SK-N-SH treated with all-trans-retinoic acid at 6 μM for 48 hours (cell line): ENCODE data around the gene VPS13D.

ENCODE experiments used
- ATAC-seq: fragments of 200-7000 bp; cut with Tn5 transposase; 3 replicates; pipeline ENCODE4 v1.9.1; 2020; ENCODE audit warnings: mild to moderate bottlenecking, moderate library complexity
- ARNTL ChIP-seq: fragments of 450-650 bp; formaldehyde crosslinking; IDR thresholded peaks from 2 replicates; pipeline ENCODE4 v1.5.0; 2020; ENCODE audit warnings: low read depth, mild to moderate bottlenecking, moderate library complexity, borderline replicate concordance
- BACH2 ChIP-seq: fragments of 250-450 bp; sonication (Bioruptor Pico); IDR thresholded peaks from 2 replicates; pipeline ENCODE4 v1.9.0; 2021; ENCODE audit warnings: mild to moderate bottlenecking, borderline replicate concordance
- CSDC2 ChIP-seq: fragments of 250-450 bp; sonication (Bioruptor Pico); IDR thresholded peaks from 2 replicates; pipeline ENCODE4 v1.5.0; 2020; ENCODE audit warnings: mild to moderate bottlenecking, moderate library complexity
- ESRRG ChIP-seq: fragments of 250-450 bp; sonication (Bioruptor Pico); IDR thresholded peaks from 2 replicates; pipeline ENCODE4 v1.6.1; 2021; ENCODE audit warnings: mild to moderate bottlenecking
- ISL1 ChIP-seq: fragments of 250-450 bp; sonication (Bioruptor Pico); IDR thresholded peaks from 2 replicates; pipeline ENCODE4 v2.1.2; 2022; ENCODE audit warnings: mild to moderate bottlenecking, moderate library complexity
- PPARA ChIP-seq: fragments of 250-450 bp; sonication (Bioruptor Pico); IDR thresholded peaks from 2 replicates; pipeline ENCODE4 v1.5.0; 2020; ENCODE audit warnings: mild to moderate bottlenecking, borderline replicate concordance
- RARB ChIP-seq: fragments of 250-450 bp; sonication (Bioruptor Pico); IDR thresholded peaks from 2 replicates; pipeline ENCODE4 v1.8.0; 2021; ENCODE audit warnings: mild to moderate bottlenecking, moderate library complexity
- SNAI2 ChIP-seq: fragments of 250-450 bp; sonication (Bioruptor Pico); IDR thresholded peaks from 2 replicates; pipeline ENCODE4 v1.5.0; 2020; ENCODE audit warnings: mild to moderate bottlenecking, moderate library complexity
- TCF4 ChIP-seq: fragments of 250-450 bp; sonication (Bioruptor Pico); IDR thresholded peaks from 2 replicates; pipeline ENCODE4 v1.8.0; 2021; ENCODE audit warnings: mild to moderate bottlenecking, moderate library complexity, borderline replicate concordance
- TOX ChIP-seq: fragments of 250-450 bp; sonication (Bioruptor Pico); IDR thresholded peaks from 2 replicates; pipeline ENCODE4 v1.8.0; 2021; ENCODE audit warnings: mild to moderate bottlenecking, moderate library complexity, borderline replicate concordance
- ZC3H10 ChIP-seq: fragments of 250-450 bp; sonication (Bioruptor Pico); IDR thresholded peaks from 2 replicates; pipeline ENCODE4 v1.5.1; 2021; ENCODE audit warnings: mild to moderate bottlenecking, moderate library complexity
- ZFP3 ChIP-seq: fragments of 250-450 bp; sonication (Bioruptor Pico); IDR thresholded peaks from 2 replicates; pipeline ENCODE4 v1.5.0; 2020; ENCODE audit warnings: mild to moderate bottlenecking, moderate library complexity
- ZFP30 ChIP-seq: fragments of 450-650 bp; formaldehyde crosslinking; IDR thresholded peaks from 2 replicates; pipeline ENCODE4 v1.5.0; 2022; ENCODE audit warnings: mild to moderate bottlenecking, moderate library complexity
- ZNF565 ChIP-seq: fragments of 450-650 bp; formaldehyde crosslinking; conservative IDR thresholded peaks from 2 replicates; pipeline ENCODE4 v1.5.0; 2020; ENCODE audit warnings: low read depth, mild to moderate bottlenecking, moderate library complexity
- ZNF70 ChIP-seq: fragments of 450-650 bp; formaldehyde crosslinking; IDR thresholded peaks from 2 replicates; pipeline ENCODE4 v1.5.0; 2020; ENCODE audit warnings: mild to moderate bottlenecking, moderate library complexity
- ZNF8 ChIP-seq: fragments of 450-650 bp; formaldehyde crosslinking; IDR thresholded peaks from 2 replicates; pipeline ENCODE4 v1.5.0; 2020; ENCODE audit warnings: mild to moderate bottlenecking, moderate library complexity
- TF ChIP-seq, protein P1 (sequence below): fragments of 250-450 bp; sonication (Bioruptor Pico); IDR thresholded peaks from 2 replicates; pipeline ENCODE4 v1.5.0; 2020; ENCODE audit warnings: mild to moderate bottlenecking, moderate library complexity
- TF ChIP-seq, protein P2 (sequence below): fragments of 250-450 bp; sonication (Bioruptor Pico); IDR thresholded peaks from 2 replicates; pipeline ENCODE4 v1.5.1; 2020; ENCODE audit warnings: low read depth, mild to moderate bottlenecking, moderate library complexity
- TF ChIP-seq, protein P3 (sequence below): fragments of 250-450 bp; sonication (Bioruptor Pico); IDR thresholded peaks from 2 replicates; pipeline ENCODE4 v1.8.0; 2021; ENCODE audit warnings: low read depth, mild to moderate bottlenecking, moderate library complexity, borderline replicate concordance

Gene VPS13D

DNA sequence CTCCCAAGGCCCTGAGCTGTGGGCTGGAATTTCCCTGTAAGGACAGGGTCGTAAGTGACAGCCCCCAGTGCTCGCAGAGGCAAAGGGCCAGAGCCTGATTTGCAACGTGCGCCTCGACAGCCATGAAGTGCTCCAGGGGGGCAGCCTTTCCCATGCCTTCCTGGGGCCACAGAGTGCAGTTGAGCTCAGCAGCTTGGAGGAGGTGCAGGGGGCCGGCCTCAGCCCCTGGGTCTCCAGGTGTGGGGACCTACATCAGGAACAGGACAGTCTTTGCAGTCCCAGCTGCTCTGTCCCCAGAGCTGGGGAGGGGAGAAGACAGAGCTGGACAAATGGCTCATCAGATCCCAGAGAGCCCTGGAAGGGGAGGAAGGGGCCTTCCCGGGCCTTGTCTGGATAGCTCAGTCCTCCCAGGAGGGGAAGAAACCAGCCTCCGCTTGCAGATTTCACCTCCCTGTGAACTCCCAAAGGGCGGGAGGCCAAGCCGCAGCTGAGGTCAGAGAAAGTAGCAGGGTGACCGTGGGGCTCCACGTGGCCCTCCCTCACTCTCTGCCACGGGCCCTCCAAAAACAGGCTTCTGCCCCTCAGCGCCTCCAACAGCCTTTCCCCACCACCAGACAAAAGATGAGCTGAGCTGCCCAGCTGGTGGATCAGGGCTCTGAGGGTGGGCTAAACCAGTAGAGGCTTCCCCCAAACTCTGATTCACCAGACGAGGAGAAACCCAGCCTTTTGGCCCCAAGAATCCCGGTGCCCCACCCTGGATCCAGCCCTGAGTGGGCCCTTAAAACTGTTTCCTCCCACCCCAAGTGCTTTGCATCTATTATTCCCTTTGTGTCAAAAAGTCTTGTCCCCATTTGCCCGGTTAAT, 311.7 kb downstream of the VPS13D start:
- 0 out of 2 replicates have a peak, but pooled peaks have one; percentile 33 for TF ChIP-seq CSDC2 (CRISPR knock-in tag)
- 0 out of 2 replicates have a peak, but pooled peaks have one; percentile 39 for TF ChIP-seq ZFP30 (CRISPR knock-in tag)
- no peak for TF ChIP-seq ARNTL (CRISPR knock-in tag)
- TF ChIP-seq RARB (CRISPR knock-in tag): no peak
- peak; percentile 46 for ATAC-seq

DNA sequence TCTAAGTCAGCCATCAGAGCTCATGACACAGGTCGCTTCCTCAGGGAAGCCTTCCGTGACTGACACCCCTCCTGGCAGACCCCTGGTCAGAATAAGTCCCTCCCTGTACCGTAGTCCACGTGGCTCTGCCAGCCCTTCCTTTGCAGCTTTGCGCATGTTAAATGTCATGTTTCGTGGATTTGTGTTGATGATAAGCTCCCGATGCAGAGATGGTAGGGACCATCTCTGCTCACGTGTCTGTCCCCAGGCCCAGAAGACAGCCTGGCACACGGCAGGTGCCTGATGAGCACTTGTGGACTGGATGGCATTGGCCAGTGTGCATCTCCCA, 312.3 kb downstream of the VPS13D start:
- no peak for TF ChIP-seq ISL1 (CRISPR knock-in tag)
- TF ChIP-seq, protein P1, sequence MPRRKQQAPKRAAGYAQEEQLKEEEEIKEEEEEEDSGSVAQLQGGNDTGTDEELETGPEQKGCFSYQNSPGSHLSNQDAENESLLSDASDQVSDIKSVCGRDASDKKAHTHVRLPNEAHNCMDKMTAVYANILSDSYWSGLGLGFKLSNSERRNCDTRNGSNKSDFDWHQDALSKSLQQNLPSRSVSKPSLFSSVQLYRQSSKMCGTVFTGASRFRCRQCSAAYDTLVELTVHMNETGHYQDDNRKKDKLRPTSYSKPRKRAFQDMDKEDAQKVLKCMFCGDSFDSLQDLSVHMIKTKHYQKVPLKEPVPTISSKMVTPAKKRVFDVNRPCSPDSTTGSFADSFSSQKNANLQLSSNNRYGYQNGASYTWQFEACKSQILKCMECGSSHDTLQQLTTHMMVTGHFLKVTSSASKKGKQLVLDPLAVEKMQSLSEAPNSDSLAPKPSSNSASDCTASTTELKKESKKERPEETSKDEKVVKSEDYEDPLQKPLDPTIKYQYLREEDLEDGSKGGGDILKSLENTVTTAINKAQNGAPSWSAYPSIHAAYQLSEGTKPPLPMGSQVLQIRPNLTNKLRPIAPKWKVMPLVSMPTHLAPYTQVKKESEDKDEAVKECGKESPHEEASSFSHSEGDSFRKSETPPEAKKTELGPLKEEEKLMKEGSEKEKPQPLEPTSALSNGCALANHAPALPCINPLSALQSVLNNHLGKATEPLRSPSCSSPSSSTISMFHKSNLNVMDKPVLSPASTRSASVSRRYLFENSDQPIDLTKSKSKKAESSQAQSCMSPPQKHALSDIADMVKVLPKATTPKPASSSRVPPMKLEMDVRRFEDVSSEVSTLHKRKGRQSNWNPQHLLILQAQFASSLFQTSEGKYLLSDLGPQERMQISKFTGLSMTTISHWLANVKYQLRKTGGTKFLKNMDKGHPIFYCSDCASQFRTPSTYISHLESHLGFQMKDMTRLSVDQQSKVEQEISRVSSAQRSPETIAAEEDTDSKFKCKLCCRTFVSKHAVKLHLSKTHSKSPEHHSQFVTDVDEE (CRISPR knock-in tag): no peak
- TF ChIP-seq RARB (CRISPR knock-in tag): no peak
- TF ChIP-seq ZC3H10 (CRISPR knock-in tag): no peak
- TF ChIP-seq TCF4 (CRISPR knock-in tag): no peak
- no peak for TF ChIP-seq ZNF565 (CRISPR knock-in tag)
- TF ChIP-seq BACH2 (CRISPR knock-in tag): no peak
- TF ChIP-seq, protein P2, sequence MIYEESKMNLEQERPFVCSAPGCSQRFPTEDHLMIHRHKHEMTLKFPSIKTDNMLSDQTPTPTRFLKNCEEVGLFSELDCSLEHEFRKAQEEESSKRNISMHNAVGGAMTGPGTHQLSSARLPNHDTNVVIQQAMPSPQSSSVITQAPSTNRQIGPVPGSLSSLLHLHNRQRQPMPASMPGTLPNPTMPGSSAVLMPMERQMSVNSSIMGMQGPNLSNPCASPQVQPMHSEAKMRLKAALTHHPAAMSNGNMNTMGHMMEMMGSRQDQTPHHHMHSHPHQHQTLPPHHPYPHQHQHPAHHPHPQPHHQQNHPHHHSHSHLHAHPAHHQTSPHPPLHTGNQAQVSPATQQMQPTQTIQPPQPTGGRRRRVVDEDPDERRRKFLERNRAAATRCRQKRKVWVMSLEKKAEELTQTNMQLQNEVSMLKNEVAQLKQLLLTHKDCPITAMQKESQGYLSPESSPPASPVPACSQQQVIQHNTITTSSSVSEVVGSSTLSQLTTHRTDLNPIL (CRISPR knock-in tag): no peak
- no peak for TF ChIP-seq ZFP3
- TF ChIP-seq, protein P3, sequence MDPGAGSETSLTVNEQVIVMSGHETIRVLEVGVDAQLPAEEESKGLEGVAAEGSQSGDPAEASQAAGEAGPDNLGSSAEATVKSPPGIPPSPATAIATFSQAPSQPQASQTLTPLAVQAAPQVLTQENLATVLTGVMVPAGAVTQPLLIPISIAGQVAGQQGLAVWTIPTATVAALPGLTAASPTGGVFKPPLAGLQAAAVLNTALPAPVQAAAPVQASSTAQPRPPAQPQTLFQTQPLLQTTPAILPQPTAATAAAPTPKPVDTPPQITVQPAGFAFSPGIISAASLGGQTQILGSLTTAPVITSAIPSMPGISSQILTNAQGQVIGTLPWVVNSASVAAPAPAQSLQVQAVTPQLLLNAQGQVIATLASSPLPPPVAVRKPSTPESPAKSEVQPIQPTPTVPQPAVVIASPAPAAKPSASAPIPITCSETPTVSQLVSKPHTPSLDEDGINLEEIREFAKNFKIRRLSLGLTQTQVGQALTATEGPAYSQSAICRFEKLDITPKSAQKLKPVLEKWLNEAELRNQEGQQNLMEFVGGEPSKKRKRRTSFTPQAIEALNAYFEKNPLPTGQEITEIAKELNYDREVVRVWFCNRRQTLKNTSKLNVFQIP (CRISPR knock-in tag): no peak
- TF ChIP-seq ESRRG: no peak
- TF ChIP-seq TOX (CRISPR knock-in tag): no peak
- TF ChIP-seq ARNTL (CRISPR knock-in tag): no peak
- no peak for TF ChIP-seq ZFP30 (CRISPR knock-in tag)
- no peak for TF ChIP-seq ZNF70
- TF ChIP-seq PPARA (CRISPR knock-in tag): no peak
- TF ChIP-seq SNAI2 (CRISPR knock-in tag): no peak
- TF ChIP-seq, all 23 proteins: peak for 0
- ATAC-seq: no peak

DNA sequence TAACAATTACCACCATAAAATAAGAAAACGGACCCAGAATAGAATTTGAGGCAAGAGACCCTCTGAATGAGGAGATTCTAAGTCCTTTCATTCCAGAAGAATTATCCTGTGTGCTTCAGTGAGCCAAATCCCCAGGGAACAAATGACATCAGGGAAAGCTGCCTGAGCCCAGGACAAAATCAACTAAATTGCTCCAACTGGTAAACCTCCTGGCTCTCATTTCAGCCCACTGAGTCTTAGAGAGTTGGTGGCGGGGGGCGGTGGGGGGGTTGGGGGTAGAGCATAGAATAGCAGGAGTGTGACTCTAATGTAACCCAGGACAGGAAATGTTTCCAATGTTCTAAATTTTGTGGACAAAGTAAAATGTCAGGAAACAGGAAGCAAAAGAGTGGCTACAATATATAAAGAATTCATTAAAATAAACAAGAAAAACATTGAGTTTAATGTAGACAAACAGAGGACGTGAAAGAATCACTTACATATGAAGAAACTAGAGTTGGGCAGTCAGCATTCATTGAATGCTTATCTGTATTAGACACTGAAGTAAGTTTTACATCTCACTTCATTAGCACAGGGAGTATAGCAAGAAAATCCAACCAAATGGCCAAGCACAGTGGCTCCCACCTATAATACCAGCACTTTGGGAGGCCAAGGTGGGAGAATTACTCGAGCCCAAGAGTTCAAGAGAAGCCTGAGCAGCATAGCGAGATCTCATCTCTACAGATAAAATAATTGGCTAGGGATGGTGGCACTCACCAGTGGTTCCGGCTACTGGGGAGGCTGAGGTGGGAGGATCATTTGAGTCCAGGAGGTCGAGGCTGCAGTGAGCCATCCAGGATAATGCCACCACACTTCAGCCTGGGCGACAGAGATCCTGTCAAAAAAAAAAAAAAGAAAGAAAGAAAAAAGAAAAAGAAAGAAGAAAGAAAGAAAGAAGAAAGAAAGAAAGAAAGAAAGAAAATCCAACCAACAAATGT, 313.1 kb downstream of the VPS13D start:
- no peak for ATAC-seq

DNA sequence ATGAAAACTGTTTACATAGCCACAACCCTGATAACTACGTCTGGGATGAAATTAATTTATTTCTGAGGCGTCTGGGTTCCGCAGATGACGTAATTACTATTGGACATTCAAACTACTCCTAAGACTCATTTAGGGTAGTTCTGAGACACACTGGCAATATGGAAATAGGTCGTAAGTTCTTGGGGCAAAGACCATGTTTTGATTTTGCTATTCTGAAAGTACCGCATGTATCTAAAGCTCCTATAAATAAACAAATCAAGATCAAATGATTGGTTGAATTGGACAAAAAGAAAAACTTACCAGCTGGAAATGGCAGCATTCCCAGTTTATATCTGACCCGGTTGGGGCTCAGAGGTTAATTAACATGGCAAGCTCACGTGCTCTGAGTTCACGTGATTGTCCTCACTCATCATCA, 313.9 kb downstream of the VPS13D start:
- no peak for ATAC-seq
- TF ChIP-seq ISL1 (CRISPR knock-in tag): no peak
- TF ChIP-seq ZC3H10 (CRISPR knock-in tag): no peak
- TF ChIP-seq SNAI2 (CRISPR knock-in tag): no peak
- TF ChIP-seq, protein P2 (CRISPR knock-in tag): no peak
- TF ChIP-seq ZFP3: no peak

More for the DNA sequence above, 313.1 kb downstream of the VPS13D start:
- TF ChIP-seq ZNF8 (CRISPR knock-in tag): no peak
- TF ChIP-seq, all 23 proteins: peak for 0
